GM12878 (cell line): Measurements from ENCODE around the gene CALML4. TPM values are rescaled to one million over a fixed set of nuclear protein-coding genes. Genes with fewer than 3 reads are reported as not detected.

Experiments
- BACH1 ChIP-seq: fragments of 450-650 bp; IDR thresholded peaks from 2 replicates; pipeline ENCODE4 v1.6.1; 2017; ENCODE audit warnings: mild to moderate bottlenecking, borderline replicate concordance
- BCL11A ChIP-seq: IDR thresholded peaks from 2 replicates; pipeline ENCODE4 v1.6.1; 2011; ENCODE audit warnings: low read depth, low read length
- CEBPB ChIP-seq, 2 experiments: fragments of 150-350 bp in 1 of 2; IDR thresholded peaks; 2 replicates each; pipeline ENCODE4 v1.6.1; 2012 to 2014; ENCODE audit warnings: low read depth in 2 of 2, low read length in 2 of 2, borderline replicate concordance in 1 of 2, inconsistent platforms in 1 of 2
- CEBPZ ChIP-seq: fragments of 150-350 bp; IDR thresholded peaks from 2 replicates; pipeline ENCODE4 v1.6.1; 2016; ENCODE audit warnings: low read depth, low read length
- CHD4 ChIP-seq: fragments of 200-600 bp; sonication (generic); IDR thresholded peaks from 2 replicates; pipeline ENCODE4 v1.6.1; 2016; ENCODE audit warnings: mild to moderate bottlenecking
- CREB1 ChIP-seq: IDR thresholded peaks from 2 replicates; pipeline ENCODE4 v1.6.1; 2012; ENCODE audit warnings: low read depth, mild to moderate bottlenecking, inconsistent platforms
- CREM ChIP-seq: IDR thresholded peaks from 2 replicates; pipeline ENCODE4 v1.6.1; 2014; ENCODE audit warnings: antibody characterized with exemption, low read depth
- E2F4 ChIP-seq: IDR thresholded peaks from 2 replicates; pipeline ENCODE4 v1.6.1; 2012; ENCODE audit warnings: low read depth, low read length, improper control_type of control experiment
- ESRRA ChIP-seq: IDR thresholded peaks from 2 replicates; pipeline ENCODE4 v1.6.1; 2012; ENCODE audit warnings: mild to moderate bottlenecking, low read length, improper control_type of control experiment
- FOXM1 ChIP-seq: IDR thresholded peaks from 2 replicates; pipeline ENCODE4 v1.6.1; 2012; ENCODE audit warnings: low read depth, mild to moderate bottlenecking, inconsistent platforms, low read length, moderate library complexity
- MAX ChIP-seq: IDR thresholded peaks from 2 replicates; pipeline ENCODE4 v1.6.1; 2012; ENCODE audit warnings: low read depth, low read length, improper control_type of control experiment
- MEF2A ChIP-seq: IDR thresholded peaks from 2 replicates; pipeline ENCODE4 v1.6.1; 2011; ENCODE audit warnings: low read depth, mild to moderate bottlenecking, low read length, moderate library complexity; ENCODE audit not compliant: insufficient read depth
- MLLT1 ChIP-seq: fragments of 450-650 bp; IDR thresholded peaks from 2 replicates; pipeline ENCODE4 v1.6.1; 2016; ENCODE audit warnings: mild to moderate bottlenecking
- NFYB ChIP-seq: IDR thresholded peaks from 2 replicates; pipeline ENCODE4 v1.6.1; 2011; ENCODE audit warnings: low read depth, mild to moderate bottlenecking, low read length, improper control_type of control experiment, moderate library complexity; ENCODE audit not compliant: insufficient read depth
- RB1 ChIP-seq: fragments of 450-650 bp; formaldehyde crosslinking; IDR thresholded peaks from 2 replicates; pipeline ENCODE4 v1.6.1; 2017; ENCODE audit warnings: mild to moderate bottlenecking, borderline replicate concordance
- RELA ChIP-seq: fragments of 450-650 bp; IDR thresholded peaks from 2 replicates; pipeline ENCODE4 v1.8.0; 2014; ENCODE audit warnings: borderline replicate concordance; ENCODE audit not compliant: partially characterized antibody
- RUNX3 ChIP-seq: IDR thresholded peaks from 2 replicates; pipeline ENCODE4 v1.6.1; 2012; ENCODE audit warnings: low read length, inconsistent platforms
- SMARCA5 ChIP-seq: fragments of 450-650 bp; IDR thresholded peaks from 2 replicates; pipeline ENCODE4 v1.6.1; 2017; ENCODE audit warnings: mild to moderate bottlenecking
- STAT1 ChIP-seq: fragments of 450-650 bp; conservative IDR thresholded peaks from 2 replicates; pipeline ENCODE4 v1.6.1; 2014; ENCODE audit warnings: antibody characterized with exemption, mild to moderate bottlenecking
- ZNF207 ChIP-seq: fragments of 450-650 bp; IDR thresholded peaks from 2 replicates; pipeline ENCODE4 v1.6.1; 2014; ENCODE audit warnings: antibody characterized with exemption, mild to moderate bottlenecking, borderline replicate concordance
- ZNF687 ChIP-seq: fragments of 450-650 bp; IDR thresholded peaks from 2 replicates; pipeline ENCODE4 v1.6.1; 2017; ENCODE audit warnings: mild to moderate bottlenecking, moderate library complexity
- polyA plus RNA-seq, 11 experiments: library from polyadenylated mRNA; depleted of rRNA in 4 of 11; unstranded in 6 of 11; stranded (reverse) in 5 of 11; fragments of >200 nt; fragmentation: Nextera tagmentation in 4 of 11; fragmentation: Illumina TruSeq in 1 of 11; extraction: Ambion mirVana in 4 of 11; extraction: Trizol in 1 of 11; gene quantifications; 1 replicate in 1 of 11; 2 replicates in 10 of 11; pipeline versions ENCODE4 v1.2.1 to v1.2.3, GENCODE V29; 2011 to 2016; ENCODE audit warnings: inconsistent platforms in 2 of 11, missing spikeins in 2 of 11, low read depth in 1 of 11
- total RNA-seq, 4 experiments: library from RNA; depleted of rRNA in 3 of 4; stranded (reverse); fragments of >200 nt in 3 of 4; fragmentation: Illumina TruSeq in 1 of 4; extraction: Trizol in 1 of 4; gene quantifications; 2 replicates each; pipeline versions ENCODE4 v1.2.1 to v1.2.3, GENCODE V29; 2013 to 2021

CALML4 gene
- total and polyA plus RNA-seq, 10 of the 15 experiments (the other 5 are each of a cell fraction or from before 2014, with no cell fraction given) = 1.7 to 15.9 (median 5.1) TPM

GRCh38 chr15:68209735-68210408 lies 4.7 kb upstream of the CALML4 start (continued):
- TF ChIP-seq ZNF687 = peak; percentile 92
- TF ChIP-seq MAX = peak; percentile 79
- 0 out of 2 replicates have a peak, but pooled peaks have one; percentile 47 for TF ChIP-seq CREM
- no peak for TF ChIP-seq BACH1
- no peak for TF ChIP-seq RELA
- TF ChIP-seq MLLT1 = no peak
- no peak for TF ChIP-seq BCL11A
- TF ChIP-seq STAT1 = no peak
- TF ChIP-seq RUNX3 = peak; percentile 25; the same call in 1 of the 2 replicates
- no peak for TF ChIP-seq RB1
- TF ChIP-seq E2F4 = no peak
- no peak for TF ChIP-seq ESRRA
- 0 out of 2 replicates have a peak, but pooled peaks have one; percentile 39 for TF ChIP-seq CREB1
- no peak for TF ChIP-seq SMARCA5
- no peak for TF ChIP-seq NFYB
- TF ChIP-seq MEF2A = no peak
- no peak for TF ChIP-seq ZNF207
- no peak for TF ChIP-seq CHD4
- no peak for TF ChIP-seq FOXM1
- no peak for TF ChIP-seq CEBPB (IDR thresholded peaks at IDR 0.05; ENCODE audit: borderline replicate concordance in 1 of 2, low read depth in 2 of 2, low read length in 2 of 2)
- no peak for TF ChIP-seq CEBPZ
